GM12878 (cell line): ENCODE results near the gene BEST1.

Source experiments
- NFXL1 ChIP-seq: fragments of 450-650 bp; IDR thresholded peaks from 2 replicates; pipeline ENCODE4 v1.6.1; 2017; ENCODE audit warnings: antibody characterized with exemption, mild to moderate bottlenecking, borderline replicate concordance
- RBBP5 ChIP-seq: fragments of 200-600 bp; sonication (generic); conservative IDR thresholded peaks from 2 replicates; pipeline ENCODE4 v1.6.1; 2016
- TF ChIP-seq, protein P1 (sequence below): IDR thresholded peaks from 2 replicates; pipeline ENCODE4 v1.6.1; 2011; ENCODE audit warnings: low read depth, low read length, improper control_type of control experiment, borderline replicate concordance
- TF ChIP-seq, protein P2 (sequence below), 3 experiments: IDR thresholded peaks in 2 of 3; conservative IDR thresholded peaks in 1 of 3; 2 replicates each; pipeline ENCODE4 v1.5.1; 2011; ENCODE audit warnings: low read depth in 3 of 3, low read length in 3 of 3, mild to moderate bottlenecking in 3 of 3, control low read depth in 2 of 3, moderate library complexity in 2 of 3, inconsistent platforms in 1 of 3, mixed read lengths in 1 of 3; ENCODE audit not compliant: control insufficient read depth in 2 of 3, insufficient read depth in 1 of 3; ENCODE audit errors: extremely low read depth in 1 of 3

DNA sequence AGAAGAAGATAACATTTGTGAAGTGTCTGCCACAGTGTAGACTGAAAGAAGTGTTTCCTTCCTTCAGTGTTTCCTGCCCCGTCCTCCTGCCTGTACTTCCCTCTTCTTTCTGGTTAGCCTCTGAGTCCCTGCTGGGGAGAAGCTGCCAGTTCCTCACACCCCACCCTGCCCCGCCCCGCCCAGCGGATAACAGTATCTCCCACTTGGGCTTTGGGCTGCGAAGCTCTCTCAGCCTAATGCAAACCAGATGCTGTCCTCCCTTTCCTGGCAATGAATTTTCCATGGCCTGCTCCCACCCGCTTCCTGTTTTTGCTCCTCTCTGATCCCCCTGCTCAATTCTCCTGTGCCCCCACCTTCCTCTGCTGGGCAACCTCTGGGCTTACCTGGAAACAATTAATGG is 27.6 kb upstream of the BEST1 start:
- TF ChIP-seq RBBP5 (no peak), NFXL1 (no peak)
- TF ChIP-seq, protein P1, sequence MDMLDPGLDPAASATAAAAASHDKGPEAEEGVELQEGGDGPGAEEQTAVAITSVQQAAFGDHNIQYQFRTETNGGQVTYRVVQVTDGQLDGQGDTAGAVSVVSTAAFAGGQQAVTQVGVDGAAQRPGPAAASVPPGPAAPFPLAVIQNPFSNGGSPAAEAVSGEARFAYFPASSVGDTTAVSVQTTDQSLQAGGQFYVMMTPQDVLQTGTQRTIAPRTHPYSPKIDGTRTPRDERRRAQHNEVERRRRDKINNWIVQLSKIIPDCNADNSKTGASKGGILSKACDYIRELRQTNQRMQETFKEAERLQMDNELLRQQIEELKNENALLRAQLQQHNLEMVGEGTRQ: no peak
- TF ChIP-seq, protein P2, sequence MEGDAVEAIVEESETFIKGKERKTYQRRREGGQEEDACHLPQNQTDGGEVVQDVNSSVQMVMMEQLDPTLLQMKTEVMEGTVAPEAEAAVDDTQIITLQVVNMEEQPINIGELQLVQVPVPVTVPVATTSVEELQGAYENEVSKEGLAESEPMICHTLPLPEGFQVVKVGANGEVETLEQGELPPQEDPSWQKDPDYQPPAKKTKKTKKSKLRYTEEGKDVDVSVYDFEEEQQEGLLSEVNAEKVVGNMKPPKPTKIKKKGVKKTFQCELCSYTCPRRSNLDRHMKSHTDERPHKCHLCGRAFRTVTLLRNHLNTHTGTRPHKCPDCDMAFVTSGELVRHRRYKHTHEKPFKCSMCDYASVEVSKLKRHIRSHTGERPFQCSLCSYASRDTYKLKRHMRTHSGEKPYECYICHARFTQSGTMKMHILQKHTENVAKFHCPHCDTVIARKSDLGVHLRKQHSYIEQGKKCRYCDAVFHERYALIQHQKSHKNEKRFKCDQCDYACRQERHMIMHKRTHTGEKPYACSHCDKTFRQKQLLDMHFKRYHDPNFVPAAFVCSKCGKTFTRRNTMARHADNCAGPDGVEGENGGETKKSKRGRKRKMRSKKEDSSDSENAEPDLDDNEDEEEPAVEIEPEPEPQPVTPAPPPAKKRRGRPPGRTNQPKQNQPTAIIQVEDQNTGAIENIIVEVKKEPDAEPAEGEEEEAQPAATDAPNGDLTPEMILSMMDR (IDR thresholded peaks at IDR 0.05 in 2 of 3, conservative IDR thresholded peaks at IDR 0.05 in 1 of 3; ENCODE audit: control insufficient read depth in 2 of 3, extremely low read depth in 1 of 3, insufficient read depth in 1 of 3, low read depth in 3 of 3, low read length in 3 of 3): no peak
